ENCODE data around the gene EHBP1.

DNA sequence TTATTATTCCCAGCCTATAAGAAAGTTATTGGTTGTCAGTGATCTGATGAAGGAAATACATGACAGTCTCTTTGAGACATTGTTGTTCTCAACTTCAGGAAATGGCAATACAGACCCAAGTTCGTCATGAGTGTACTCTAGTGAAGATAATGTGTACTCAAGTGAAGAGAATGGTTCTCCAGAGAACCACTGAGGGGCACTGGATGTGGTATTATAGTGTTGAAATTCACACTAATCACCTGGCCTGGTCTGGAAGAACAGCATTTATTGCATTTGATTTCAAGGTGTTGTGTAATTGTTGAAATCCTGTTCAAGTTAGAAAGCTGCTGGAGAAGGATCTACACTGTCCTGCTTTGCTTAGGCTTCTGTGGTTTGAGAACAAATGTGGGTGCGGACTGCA lies 321.7 kb downstream of the EHBP1 start:
- TF ChIP-seq USF1 (IDR thresholded peaks at IDR 0.05) = no peak
- TF ChIP-seq TAF1 (IDR thresholded peaks at IDR 0.05; ENCODE audit: low read depth) = no peak
- no peak for TF ChIP-seq YY1 (IDR thresholded peaks at IDR 0.05; ENCODE audit: low read depth)
- TF ChIP-seq, protein P1, sequence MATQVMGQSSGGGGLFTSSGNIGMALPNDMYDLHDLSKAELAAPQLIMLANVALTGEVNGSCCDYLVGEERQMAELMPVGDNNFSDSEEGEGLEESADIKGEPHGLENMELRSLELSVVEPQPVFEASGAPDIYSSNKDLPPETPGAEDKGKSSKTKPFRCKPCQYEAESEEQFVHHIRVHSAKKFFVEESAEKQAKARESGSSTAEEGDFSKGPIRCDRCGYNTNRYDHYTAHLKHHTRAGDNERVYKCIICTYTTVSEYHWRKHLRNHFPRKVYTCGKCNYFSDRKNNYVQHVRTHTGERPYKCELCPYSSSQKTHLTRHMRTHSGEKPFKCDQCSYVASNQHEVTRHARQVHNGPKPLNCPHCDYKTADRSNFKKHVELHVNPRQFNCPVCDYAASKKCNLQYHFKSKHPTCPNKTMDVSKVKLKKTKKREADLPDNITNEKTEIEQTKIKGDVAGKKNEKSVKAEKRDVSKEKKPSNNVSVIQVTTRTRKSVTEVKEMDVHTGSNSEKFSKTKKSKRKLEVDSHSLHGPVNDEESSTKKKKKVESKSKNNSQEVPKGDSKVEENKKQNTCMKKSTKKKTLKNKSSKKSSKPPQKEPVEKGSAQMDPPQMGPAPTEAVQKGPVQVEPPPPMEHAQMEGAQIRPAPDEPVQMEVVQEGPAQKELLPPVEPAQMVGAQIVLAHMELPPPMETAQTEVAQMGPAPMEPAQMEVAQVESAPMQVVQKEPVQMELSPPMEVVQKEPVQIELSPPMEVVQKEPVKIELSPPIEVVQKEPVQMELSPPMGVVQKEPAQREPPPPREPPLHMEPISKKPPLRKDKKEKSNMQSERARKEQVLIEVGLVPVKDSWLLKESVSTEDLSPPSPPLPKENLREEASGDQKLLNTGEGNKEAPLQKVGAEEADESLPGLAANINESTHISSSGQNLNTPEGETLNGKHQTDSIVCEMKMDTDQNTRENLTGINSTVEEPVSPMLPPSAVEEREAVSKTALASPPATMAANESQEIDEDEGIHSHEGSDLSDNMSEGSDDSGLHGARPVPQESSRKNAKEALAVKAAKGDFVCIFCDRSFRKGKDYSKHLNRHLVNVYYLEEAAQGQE (IDR thresholded peaks at IDR 0.05; ENCODE audit: low read depth) = no peak
- TF ChIP-seq RAD21 (IDR thresholded peaks at IDR 0.05; ENCODE audit: low read depth) = no peak
- TF ChIP-seq FOXM1 (IDR thresholded peaks at IDR 0.05; ENCODE audit: borderline replicate concordance, low read depth) = no peak
- TF ChIP-seq TEAD4 (IDR thresholded peaks at IDR 0.05) = no peak
- TF ChIP-seq NFIC (IDR thresholded peaks at IDR 0.05) = no peak
- no peak for TF ChIP-seq EGR1 (IDR thresholded peaks at IDR 0.05)
- no peak for TF ChIP-seq CREB1 (IDR thresholded peaks at IDR 0.05; ENCODE audit: low read depth)
